ENCODE data around the gene CARS2. TPM values are rescaled to one million over a fixed set of nuclear protein-coding genes. Genes with fewer than 3 reads are reported as not detected.

The CARS2 gene
- total and polyA plus RNA-seq, 2 experiments from 2014 or later, result 39.0 to 53.5 TPM

- Histone ChIP-seq H3K27me3 (ENCODE audit: insufficient read depth) (no peaks in the 10 kb centered on the region), H3K79me2 (replicated peaks; ENCODE audit: insufficient read depth) (no peaks in the 10 kb centered on the region), H3K36me3 (ENCODE audit: insufficient read depth) (peaks cover 9% of the 10 kb centered on the region; the same call in 1 of the 2 replicates), H3K4me2 (no peak overlapping the region), H4K20me1 (replicated peaks; ENCODE audit: insufficient read depth) (no peaks in the 10 kb centered on the region; the same call in none of the 2 replicates), H2AFZ (no peak overlapping the region), H3K9me2 (ENCODE audit: insufficient read depth) (no peaks in the 10 kb centered on the region), H3K27ac (ENCODE audit: low read depth) (no peak overlapping the region), H3K4me3 (no peak overlapping the region), H3K4me1 (ENCODE audit: insufficient read depth) (no peaks in the 10 kb centered on the region), H3F3A (replicated peaks; ENCODE audit: low read depth) (0 out of 2 replicates have a peak, but pooled peaks cover 2% of the 10 kb centered on the region)
- no peak for ATAC-seq
- H3K4me3 Mint-ChIP-seq, result no peak overlapping the region
- H3K36me3 Mint-ChIP-seq (ENCODE audit: low read depth), result peaks cover 21% of the 10 kb centered on the region
- peaks cover 4% of the 10 kb centered on the region for H3K27me3 Mint-ChIP-seq (ENCODE audit: insufficient read depth, low read depth, poor library complexity)
- H3K9me3 Mint-ChIP-seq, result no peaks in the 10 kb centered on the region
- no peak overlapping the region for H3K27ac Mint-ChIP-seq
- DNase-seq (ENCODE audit: low spot score), result no peak
- no peaks in the 10 kb centered on the region for H3K4me1 Mint-ChIP-seq
- TF ChIP-seq ZNF331 (CRISPR knock-in tag; IDR thresholded peaks at IDR 0.05; ENCODE audit: low read depth), result no peak
- TF ChIP-seq JUNB (IDR thresholded peaks at IDR 0.05; ENCODE audit: unreplicated experiment), result no peak
- TF ChIP-seq, protein P1, sequence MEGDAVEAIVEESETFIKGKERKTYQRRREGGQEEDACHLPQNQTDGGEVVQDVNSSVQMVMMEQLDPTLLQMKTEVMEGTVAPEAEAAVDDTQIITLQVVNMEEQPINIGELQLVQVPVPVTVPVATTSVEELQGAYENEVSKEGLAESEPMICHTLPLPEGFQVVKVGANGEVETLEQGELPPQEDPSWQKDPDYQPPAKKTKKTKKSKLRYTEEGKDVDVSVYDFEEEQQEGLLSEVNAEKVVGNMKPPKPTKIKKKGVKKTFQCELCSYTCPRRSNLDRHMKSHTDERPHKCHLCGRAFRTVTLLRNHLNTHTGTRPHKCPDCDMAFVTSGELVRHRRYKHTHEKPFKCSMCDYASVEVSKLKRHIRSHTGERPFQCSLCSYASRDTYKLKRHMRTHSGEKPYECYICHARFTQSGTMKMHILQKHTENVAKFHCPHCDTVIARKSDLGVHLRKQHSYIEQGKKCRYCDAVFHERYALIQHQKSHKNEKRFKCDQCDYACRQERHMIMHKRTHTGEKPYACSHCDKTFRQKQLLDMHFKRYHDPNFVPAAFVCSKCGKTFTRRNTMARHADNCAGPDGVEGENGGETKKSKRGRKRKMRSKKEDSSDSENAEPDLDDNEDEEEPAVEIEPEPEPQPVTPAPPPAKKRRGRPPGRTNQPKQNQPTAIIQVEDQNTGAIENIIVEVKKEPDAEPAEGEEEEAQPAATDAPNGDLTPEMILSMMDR (conservative IDR thresholded peaks at IDR 0.05; ENCODE audit: low read depth in 2 of 2), result no peak
- no peak for TF ChIP-seq EZH2phosphoT487 (IDR thresholded peaks at IDR 0.05; ENCODE audit: unreplicated experiment)
- no peak for TF ChIP-seq POLR2AphosphoS5 (IDR thresholded peaks at IDR 0.05; ENCODE audit: low read depth)
- TF ChIP-seq ZNF114 (CRISPR knock-in tag; IDR thresholded peaks at IDR 0.05), result no peak
- no peak for TF ChIP-seq ETS1 (IDR thresholded peaks at IDR 0.05)
- no peak for TF ChIP-seq EZH2 (IDR thresholded peaks at IDR 0.05; ENCODE audit: low read depth, unreplicated experiment)
- no peak for TF ChIP-seq NANOG (IDR thresholded peaks at IDR 0.05; ENCODE audit: borderline replicate concordance)
- TF ChIP-seq STAT1 (IDR thresholded peaks at IDR 0.05; ENCODE audit: unreplicated experiment), result no peak
Measured at GRCh38 chr13:110689041-110689440, 16.9 kb downstream of the CARS2 start.

DNA sequence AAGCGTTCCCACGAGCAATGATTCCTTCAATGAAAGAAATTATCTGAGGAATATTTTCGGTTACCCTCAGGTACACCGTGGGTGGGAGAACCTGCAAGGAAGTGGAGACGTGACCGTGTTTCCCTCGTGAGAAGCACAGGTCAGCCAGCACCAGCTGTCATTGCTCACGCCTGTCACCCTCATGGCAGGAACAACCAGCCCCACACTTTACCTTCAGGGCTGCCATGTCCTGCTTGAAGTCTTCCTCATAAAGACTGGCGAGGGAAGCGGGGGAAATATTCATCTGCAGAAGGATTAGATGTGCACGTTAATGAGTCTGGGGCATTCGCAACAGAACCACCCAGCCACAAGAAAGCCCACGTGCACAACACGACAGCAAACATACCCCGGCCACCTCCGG lies 18.2 kb downstream of the CARS2 start:
- no peak overlapping the region for H3K4me3 Mint-ChIP-seq
- ATAC-seq, result no peak
- Histone ChIP-seq H3K27ac (ENCODE audit: low read depth) (no peak overlapping the region), H3K36me3 (ENCODE audit: insufficient read depth) (peaks cover 9% of the 10 kb centered on the region; the same call in 1 of the 2 replicates), H2AFZ (no peak overlapping the region), H3K9me2 (ENCODE audit: insufficient read depth) (no peaks in the 10 kb centered on the region), H3F3A (replicated peaks; ENCODE audit: low read depth) (0 out of 2 replicates have a peak, but pooled peaks cover 2% of the 10 kb centered on the region), H3K27me3 (ENCODE audit: insufficient read depth) (no peaks in the 10 kb centered on the region), H3K4me3 (no peak overlapping the region), H3K4me1 (ENCODE audit: insufficient read depth) (no peaks in the 10 kb centered on the region), H3K79me2 (replicated peaks; ENCODE audit: insufficient read depth) (no peaks in the 10 kb centered on the region), H4K20me1 (replicated peaks; ENCODE audit: insufficient read depth) (no peaks in the 10 kb centered on the region; the same call in none of the 2 replicates), H3K4me2 (no peak overlapping the region)
- H3K36me3 Mint-ChIP-seq (ENCODE audit: low read depth), result peaks cover 23% of the 10 kb centered on the region
- DNase-seq (ENCODE audit: low spot score), result no peak
- H3K4me1 Mint-ChIP-seq, result no peaks in the 10 kb centered on the region
- no peaks in the 10 kb centered on the region for H3K9me3 Mint-ChIP-seq
- peaks cover 4% of the 10 kb centered on the region for H3K27me3 Mint-ChIP-seq (ENCODE audit: insufficient read depth, low read depth, poor library complexity)
- no peak overlapping the region for H3K27ac Mint-ChIP-seq
- no peak for TF ChIP-seq CREB1 (CRISPR knock-in tag; IDR thresholded peaks at IDR 0.05; ENCODE audit: low read depth)
- TF ChIP-seq POLR2AphosphoS5 (IDR thresholded peaks at IDR 0.05; ENCODE audit: low read depth), result no peak
- TF ChIP-seq ZNF331 (CRISPR knock-in tag; IDR thresholded peaks at IDR 0.05; ENCODE audit: low read depth), result no peak
- TF ChIP-seq EZH2 (IDR thresholded peaks at IDR 0.05; ENCODE audit: low read depth, unreplicated experiment), result no peak
- TF ChIP-seq STAT1 (IDR thresholded peaks at IDR 0.05; ENCODE audit: unreplicated experiment), result no peak
- no peak for TF ChIP-seq JUNB (IDR thresholded peaks at IDR 0.05; ENCODE audit: unreplicated experiment)
- no peak for TF ChIP-seq ZNF462 (CRISPR knock-in tag; IDR thresholded peaks at IDR 0.05)

All from GM23338 (cell line).